Neutrophil (primary cell): ENCODE results near the gene CBX5.

ENCODE experiments used
- H3K27ac ChIP-seq: fragments of 200-600 bp; sonication (generic); 2 replicates; pipeline ENCODE4 v1.5.1; 2016; ENCODE audit warnings: mild to moderate bottlenecking, moderate library complexity
- H3K27me3 ChIP-seq: fragments of 200-600 bp; sonication (generic); 2 replicates; pipeline ENCODE4 v1.6.0; 2016; ENCODE audit warnings: mild to moderate bottlenecking
- H3K36me3 ChIP-seq: fragments of 200-600 bp; sonication (generic); 2 replicates; pipeline ENCODE4 v1.5.1; 2017
- H3K4me1 ChIP-seq, 2 experiments: fragments of 200-600 bp in 1 of 2; sonication (generic) in 1 of 2; 1 replicate in 1 of 2; 2 replicates in 1 of 2; pipeline versions ENCODE4 v1.5.1 to v1.6.1; 2013 to 2016; ENCODE audit warnings: low read depth in 1 of 2, low read length in 1 of 2, mild to moderate bottlenecking in 1 of 2, moderate library complexity in 1 of 2; ENCODE audit not compliant: control insufficient read depth in 1 of 2, insufficient read depth in 1 of 2
- H3K4me3 ChIP-seq, 2 experiments: fragments of 200-600 bp in 1 of 2; sonication (generic) in 1 of 2; 1 replicate in 1 of 2; 2 replicates in 1 of 2; pipeline ENCODE4 v1.5.1; 2013 to 2016; ENCODE audit warnings: low read depth in 1 of 2, low read length in 1 of 2, mild to moderate bottlenecking in 1 of 2, moderate library complexity in 1 of 2
- H3K9me3 ChIP-seq: fragments of 200-600 bp; sonication (generic); 2 replicates; pipeline ENCODE4 v1.5.1; 2016
- CTCF ChIP-seq: fragments of 200-600 bp; sonication (generic); IDR thresholded peaks from 2 replicates; pipeline ENCODE4 v1.5.1; 2016; ENCODE audit warnings: antibody characterized with exemption

Gene CBX5

GRCh38 chr12:54311051-54311450, 31.1 kb upstream of the CBX5 start:
- H3K27ac ChIP-seq, result peak overlapping the region; percentile 20
- H3K27me3 ChIP-seq, result no peaks in the 10 kb centered on the region
- H3K9me3 ChIP-seq, result no peaks in the 10 kb centered on the region
- H3K36me3 ChIP-seq, result no peaks in the 10 kb centered on the region
- TF ChIP-seq CTCF, result no peak
- H3K4me3 ChIP-seq, result no peak overlapping the region
- peaks cover 94 to 96% of the 10 kb centered on the region in 2 experiments for H3K4me1 ChIP-seq

- Histone ChIP-seq H3K4me1 (peaks cover 95 to 97% of the 10 kb centered on the region in 2 experiments), H3K4me3 (peak overlapping the region; percentile 52 to 58), H3K27ac (peak overlapping the region; percentile 93), H3K36me3 (no peaks in the 10 kb centered on the region), H3K27me3 (no peaks in the 10 kb centered on the region), H3K9me3 (no peaks in the 10 kb centered on the region)
- TF ChIP-seq CTCF, result no peak
Observed at GRCh38 chr12:54306925-54307741, 27.2 kb upstream of the CBX5 start.

- no peak for TF ChIP-seq CTCF
- H3K27ac ChIP-seq, result peak overlapping the region; percentile 93
- H3K36me3 ChIP-seq, result no peaks in the 10 kb centered on the region
- no peaks in the 10 kb centered on the region for H3K27me3 ChIP-seq
- H3K9me3 ChIP-seq, result no peaks in the 10 kb centered on the region
- H3K4me1 ChIP-seq, result peaks cover 85 to 89% of the 10 kb centered on the region in 2 experiments
- peak overlapping the region; percentile 58 for H3K4me3 ChIP-seq
Observed at GRCh38 chr12:54304187-54304810, 24.4 kb upstream of the CBX5 start.

DNA sequence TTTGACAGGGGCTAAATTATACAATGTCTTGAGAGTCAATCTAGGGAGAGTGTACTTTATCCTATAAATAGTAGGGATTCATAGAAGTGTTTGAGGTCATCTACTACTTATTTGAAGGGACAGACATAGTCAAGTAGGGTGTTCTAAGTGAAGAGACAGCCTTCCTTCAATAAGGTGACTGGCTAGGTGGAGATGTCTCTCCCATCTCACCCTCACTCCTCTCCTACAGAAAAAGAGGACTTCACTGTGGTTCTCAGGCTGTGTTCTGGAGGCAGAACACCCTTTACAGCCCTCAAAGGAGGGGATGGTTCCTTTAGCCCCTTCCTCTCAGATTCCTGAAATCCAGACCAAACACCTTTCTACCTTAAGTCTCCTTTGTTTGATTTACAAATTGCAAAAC, 23.7 kb upstream of the CBX5 start:
- H3K27ac ChIP-seq, result peak overlapping the region; percentile 93
- H3K4me3 ChIP-seq, result peak overlapping the region; percentile 58
- H3K36me3 ChIP-seq, result no peaks in the 10 kb centered on the region
- H3K27me3 ChIP-seq, result no peaks in the 10 kb centered on the region
- H3K4me1 ChIP-seq, result peaks cover 80 to 89% of the 10 kb centered on the region in 2 experiments
- H3K9me3 ChIP-seq, result no peaks in the 10 kb centered on the region
- TF ChIP-seq CTCF, result no peak

- Histone ChIP-seq H3K36me3 (no peaks in the 10 kb centered on the region), H3K9me3 (no peaks in the 10 kb centered on the region), H3K27ac (peak overlapping the region; percentile 93), H3K4me1 (peaks cover 69 to 85% of the 10 kb centered on the region in 2 experiments), H3K4me3 (peak overlapping the region; percentile 82 to 91), H3K27me3 (no peaks in the 10 kb centered on the region)
- TF ChIP-seq CTCF, result no peak
Observed at GRCh38 chr12:54301428-54302048, 21.6 kb upstream of the CBX5 start.
